Cardiac fibroblast (primary cell): Measurements from ENCODE around the gene FXYD5.

Experiments
- DNase-seq, 2 donors: peaks; one replicate each; pipeline versions ENCODE4 v3.0.0 to v3.0.0-alpha.2; 2010; ENCODE audit warnings: low read depth in 2 of 2
- H3K4me3 ChIP-seq, 2 donors: replicated peaks in 1 of 2; 1 replicate in 1 of 2; 2 replicates in 1 of 2; pipeline ENCODE4 v1.5.1; 2011; ENCODE audit warnings: low read depth in 2 of 2, low read length in 2 of 2, mild to moderate bottlenecking in 2 of 2, moderate library complexity in 1 of 2
- CTCF ChIP-seq: IDR thresholded peaks from one replicate; pipeline ENCODE4 v1.5.1; 2011; ENCODE audit warnings: low read depth, mild to moderate bottlenecking, low read length, inconsistent platforms

The FXYD5 gene

GRCh38 chr19:35207391-35207871 is 52.9 kb downstream of the FXYD5 start:
- no peak overlapping the region for H3K4me3 ChIP-seq

GRCh38 chr19:35208121-35208520 is 53.6 kb downstream of the FXYD5 start:
- no peak for TF ChIP-seq CTCF
- no peak overlapping the region for H3K4me3 ChIP-seq
- DNase-seq, result no peak

More at GRCh38 chr19:35207391-35207871, 52.9 kb downstream of the FXYD5 start:
- DNase-seq, result no peak
- TF ChIP-seq CTCF, result no peak

GRCh38 chr19:35209646-35210045 is 55.1 kb downstream of the FXYD5 start:
- DNase-seq, result no peak
- TF ChIP-seq CTCF, result no peak
- H3K4me3 ChIP-seq, result no peak overlapping the region

GRCh38 chr19:35211545-35212230 is 57.2 kb downstream of the FXYD5 start:
- no peak overlapping the region for H3K4me3 ChIP-seq
- DNase-seq, result no peak
- no peak for TF ChIP-seq CTCF

GRCh38 chr19:35212241-35212640 is 57.7 kb downstream of the FXYD5 start:
- TF ChIP-seq CTCF, result no peak
- no peak overlapping the region for H3K4me3 ChIP-seq
- DNase-seq, result no peak

GRCh38 chr19:35213663-35214632 is 59.4 kb downstream of the FXYD5 start:
- DNase-seq, result peak; percentile 92 to 94
- no peak for TF ChIP-seq CTCF
- H3K4me3 ChIP-seq, result no peak overlapping the region
